Brain pericyte (primary cell): Measurements from ENCODE around the gene ZNF70.

ENCODE experiments used
- DNase-seq: peaks from one replicate; pipeline ENCODE4 v3.0.0-alpha.2; 2012; ENCODE audit warnings: low read depth, low spot score

ZNF70 gene

GRCh38 chr22:23750714-23751440 lies at the start of gene ZNF70:
ZNF70 (minus strand) TSS chr22:23751112; CDS start chr22:23745140, 5,972 bp downstream.
- no peak for DNase-seq

GRCh38 chr22:23796461-23796860 lies 45.5 kb upstream of the ZNF70 start:
- no peak for DNase-seq

- no peak for DNase-seq
Measured at GRCh38 chr22:23793326-23793725, 42.4 kb upstream of the ZNF70 start.

- no peak for DNase-seq
Measured at GRCh38 chr22:23791738-23792645, 41.1 kb upstream of the ZNF70 start.

GRCh38 chr22:23790819-23791737 lies 40.2 kb upstream of the ZNF70 start:
- no peak for DNase-seq

- DNase-seq = no peak
Measured at GRCh38 chr22:23789638-23790037, 38.7 kb upstream of the ZNF70 start.

- no peak for DNase-seq
Measured at GRCh38 chr22:23789121-23789520, 38.2 kb upstream of the ZNF70 start.

- DNase-seq = no peak
Measured at GRCh38 chr22:23787910-23788309, 37.0 kb upstream of the ZNF70 start.

GRCh38 chr22:23787600-23787896 lies 36.6 kb upstream of the ZNF70 start:
- no peak for DNase-seq

GRCh38 chr22:23786752-23787599 lies 36.1 kb upstream of the ZNF70 start, which contains the start of gene SMARCB1:
SMARCB1 (plus strand) TSS chr22:23786966; CDS start chr22:23787170, 204 bp downstream.
- no peak for DNase-seq

- no peak for DNase-seq
Measured at GRCh38 chr22:23786261-23786710, 35.4 kb upstream of the ZNF70 start.

- DNase-seq = no peak
Measured at GRCh38 chr22:23784215-23784732, 33.4 kb upstream of the ZNF70 start.

- no peak for DNase-seq
Measured at GRCh38 chr22:23783265-23784150, 32.6 kb upstream of the ZNF70 start.

- no peak for DNase-seq
Measured at GRCh38 chr22:23782703-23783102, 31.8 kb upstream of the ZNF70 start.

- no peak for DNase-seq
Measured at GRCh38 chr22:23782252-23782651, 31.3 kb upstream of the ZNF70 start.

GRCh38 chr22:23781511-23782183 lies 30.7 kb upstream of the ZNF70 start:
- DNase-seq = no peak

- no peak for DNase-seq
Measured at GRCh38 chr22:23781065-23781464, 30.2 kb upstream of the ZNF70 start.

- no peak for DNase-seq
Measured at GRCh38 chr22:23780146-23780748, 29.3 kb upstream of the ZNF70 start.
